ENCODE results near the gene DHX36.

The DHX36 gene

GRCh38 chr3:154345422-154346122 lies 21.3 kb upstream of the DHX36 start:
- no peak for TF ChIP-seq CTCF (IDR thresholded peaks at IDR 0.05; ENCODE audit: low read depth, low read length)
- H3K4me3 ChIP-seq (ENCODE audit: low read depth, low read length), result no peak overlapping the region

GRCh38 chr3:154338570-154338969 lies 14.3 kb upstream of the DHX36 start:
- no peak for TF ChIP-seq CTCF (IDR thresholded peaks at IDR 0.05; ENCODE audit: low read depth, low read length)
- no peak overlapping the region for H3K4me3 ChIP-seq (ENCODE audit: low read depth, low read length)

- TF ChIP-seq CTCF (IDR thresholded peaks at IDR 0.05; ENCODE audit: low read depth, low read length), result no peak
These were observed 13.7 kb upstream of the DHX36 start for GRCh38 chr3:154338008-154338407.

GRCh38 chr3:154334973-154335420 lies 10.7 kb upstream of the DHX36 start:
- H3K4me3 ChIP-seq (ENCODE audit: low read depth, low read length), result no peak overlapping the region
- peak; percentile 31; the same call in 1 of the 2 replicates for TF ChIP-seq CTCF (IDR thresholded peaks at IDR 0.05; ENCODE audit: low read depth, low read length)

More at GRCh38 chr3:154338008-154338407, 13.7 kb upstream of the DHX36 start:
- H3K4me3 ChIP-seq (ENCODE audit: low read depth, low read length), result no peak overlapping the region

- no peak for TF ChIP-seq CTCF (IDR thresholded peaks at IDR 0.05; ENCODE audit: low read depth, low read length)
- H3K4me3 ChIP-seq (ENCODE audit: low read depth, low read length), result no peak overlapping the region
These were observed 3.6 kb upstream of the DHX36 start for GRCh38 chr3:154327871-154328270.

- no peak for TF ChIP-seq CTCF (IDR thresholded peaks at IDR 0.05; ENCODE audit: low read depth, low read length)
- peak overlapping the region; percentile 92 for H3K4me3 ChIP-seq (ENCODE audit: low read depth, low read length)
These were observed 632 bp upstream of the DHX36 start for GRCh38 chr3:154324919-154325318.

GRCh38 chr3:154316974-154317767 lies 7.1 kb downstream of the DHX36 start:
- H3K4me3 ChIP-seq (ENCODE audit: low read depth, low read length), result no peak overlapping the region
- no peak for TF ChIP-seq CTCF (IDR thresholded peaks at IDR 0.05; ENCODE audit: low read depth, low read length)
